Astrocyte of the cerebellum (primary cell): ENCODE measurements around the gene ZBTB47.

Experiments used
- DNase-seq: peaks from one replicate; pipeline ENCODE4 v3.0.0-alpha.2; 2011; ENCODE audit warnings: low read depth
- H3K4me3 ChIP-seq: 2 replicates; pipeline ENCODE4 v1.5.1; 2011; ENCODE audit warnings: mild to moderate bottlenecking, low read depth, low read length, moderate library complexity
- in situ Hi-C: cut with HindIII; loops from 2 replicates; pipeline ENCODE4 v1.10.0; 2017; ENCODE audit warnings: low sequenced_read_pairs
- TF ChIP-seq, protein P1 (sequence below): IDR thresholded peaks from 2 replicates; pipeline ENCODE4 v1.5.1; 2012; ENCODE audit warnings: low read length, low read depth, moderate library complexity, mild to moderate bottlenecking; ENCODE audit errors: missing control alignments

Gene ZBTB47

DNA sequence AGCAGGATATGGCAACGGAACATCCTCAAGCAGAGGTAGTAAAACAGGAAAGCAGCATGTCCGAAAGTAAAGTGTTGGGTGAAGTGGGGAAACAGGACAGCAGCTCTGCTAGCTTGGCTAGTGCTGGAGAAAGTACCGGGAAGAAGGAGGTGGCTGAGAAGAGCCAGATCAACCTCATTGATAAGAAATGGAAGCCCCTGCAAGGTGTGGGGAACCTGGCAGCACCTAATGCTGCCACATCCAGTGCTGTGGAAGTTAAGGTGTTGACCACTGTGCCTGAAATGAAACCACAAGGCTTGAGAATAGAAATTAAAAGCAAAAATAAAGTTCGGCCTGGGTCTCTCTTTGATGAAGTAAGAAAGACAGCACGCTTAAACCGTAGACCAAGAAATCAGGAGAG lies 14.3 kb upstream of the ZBTB47 start:
- in situ Hi-C loops = no loop called here

GRCh38 chr3:42640129-42640528 lies 13.4 kb upstream of the ZBTB47 start:
- in situ Hi-C loops = no loop called here
- DNase-seq = no peak
- no peak overlapping the region for H3K4me3 ChIP-seq
- TF ChIP-seq, protein P1, sequence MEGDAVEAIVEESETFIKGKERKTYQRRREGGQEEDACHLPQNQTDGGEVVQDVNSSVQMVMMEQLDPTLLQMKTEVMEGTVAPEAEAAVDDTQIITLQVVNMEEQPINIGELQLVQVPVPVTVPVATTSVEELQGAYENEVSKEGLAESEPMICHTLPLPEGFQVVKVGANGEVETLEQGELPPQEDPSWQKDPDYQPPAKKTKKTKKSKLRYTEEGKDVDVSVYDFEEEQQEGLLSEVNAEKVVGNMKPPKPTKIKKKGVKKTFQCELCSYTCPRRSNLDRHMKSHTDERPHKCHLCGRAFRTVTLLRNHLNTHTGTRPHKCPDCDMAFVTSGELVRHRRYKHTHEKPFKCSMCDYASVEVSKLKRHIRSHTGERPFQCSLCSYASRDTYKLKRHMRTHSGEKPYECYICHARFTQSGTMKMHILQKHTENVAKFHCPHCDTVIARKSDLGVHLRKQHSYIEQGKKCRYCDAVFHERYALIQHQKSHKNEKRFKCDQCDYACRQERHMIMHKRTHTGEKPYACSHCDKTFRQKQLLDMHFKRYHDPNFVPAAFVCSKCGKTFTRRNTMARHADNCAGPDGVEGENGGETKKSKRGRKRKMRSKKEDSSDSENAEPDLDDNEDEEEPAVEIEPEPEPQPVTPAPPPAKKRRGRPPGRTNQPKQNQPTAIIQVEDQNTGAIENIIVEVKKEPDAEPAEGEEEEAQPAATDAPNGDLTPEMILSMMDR = no peak

More for the DNA sequence above, 14.3 kb upstream of the ZBTB47 start:
- no peak overlapping the region for H3K4me3 ChIP-seq
- TF ChIP-seq, protein P1 = no peak
- DNase-seq = no peak

- in situ Hi-C loops = no loop called here
- TF ChIP-seq, protein P1 = no peak
- no peak for DNase-seq
- no peak overlapping the region for H3K4me3 ChIP-seq
Observed at GRCh38 chr3:42640771-42641370, 12.6 kb upstream of the ZBTB47 start.

DNA sequence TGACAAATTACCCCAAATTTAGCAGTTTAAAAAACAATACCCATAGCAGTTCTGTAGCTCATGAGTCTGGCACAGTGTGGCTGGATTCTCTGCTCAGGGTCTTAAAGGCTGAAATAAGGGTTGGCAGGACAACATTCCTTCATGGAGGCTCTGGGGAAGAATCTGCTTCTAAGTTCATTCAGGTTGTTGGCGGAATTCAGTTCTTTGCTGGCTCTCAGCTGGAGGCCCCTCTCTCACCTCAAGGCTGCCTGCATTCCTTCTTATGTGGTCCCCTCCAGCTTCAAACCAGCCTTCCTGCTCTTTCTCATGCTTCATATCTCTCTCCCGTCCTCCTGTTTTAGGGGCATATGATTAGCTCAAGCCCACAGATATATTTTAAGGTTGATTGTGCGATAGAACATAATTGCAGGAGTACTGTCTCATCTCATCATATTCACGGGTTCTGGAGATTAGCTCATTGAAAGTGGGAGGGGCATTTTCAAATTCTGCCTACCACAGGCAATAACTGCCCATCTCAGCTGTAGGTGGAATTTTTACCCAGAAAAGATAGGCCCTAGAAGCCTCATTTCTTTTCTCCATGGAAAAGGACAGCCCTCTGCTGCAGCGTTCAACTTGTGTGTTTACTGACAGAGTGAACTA lies 5.6 kb upstream of the ZBTB47 start:
- in situ Hi-C loops = no loop called here
- H3K4me3 ChIP-seq = no peak overlapping the region
- TF ChIP-seq, protein P1 = no peak
- no peak for DNase-seq

GRCh38 chr3:42649006-42649405 lies 4.5 kb upstream of the ZBTB47 start:
- in situ Hi-C loops = no loop called here
- DNase-seq = no peak
- no peak overlapping the region for H3K4me3 ChIP-seq
- TF ChIP-seq, protein P1 = no peak

- in situ Hi-C loops = loop anchor here (5.0 kb wide), 1 partner anchor 43 kb away; no protein-coding TSS in a partner anchor
- DNase-seq = no peak
- no peak overlapping the region for H3K4me3 ChIP-seq
- TF ChIP-seq, protein P1 = no peak
Observed at GRCh38 chr3:42649783-42650182, 3.7 kb upstream of the ZBTB47 start.
